Ovary (tissue), 3 donors: ENCODE data around the gene GRID1.

Experiments
- EP300 ChIP-seq: sonication (generic); formaldehyde crosslinking; IDR thresholded peaks from one replicate; pipeline ENCODE4 v1.6.1; 2017; ENCODE audit warnings: antibody characterized with exemption
- POLR2A ChIP-seq: fragments of 450-650 bp; IDR thresholded peaks from one replicate; pipeline ENCODE4 v1.6.1; 2017; ENCODE audit warnings: antibody characterized with exemption, mild to moderate bottlenecking, moderate library complexity
- TF ChIP-seq, protein P1 (sequence below), 3 donors: fragments of 450-650 bp in 2 of 3; fragments of 200-600 bp in 1 of 3; IDR thresholded peaks; one replicate each; pipeline versions ENCODE4 v1.5.1 to v1.8.0; 2016 to 2022; ENCODE audit warnings: antibody characterized with exemption in 3 of 3, mild to moderate bottlenecking in 1 of 3
- donor health status: DM: no; HTN: no; CAD: no.

DNA sequence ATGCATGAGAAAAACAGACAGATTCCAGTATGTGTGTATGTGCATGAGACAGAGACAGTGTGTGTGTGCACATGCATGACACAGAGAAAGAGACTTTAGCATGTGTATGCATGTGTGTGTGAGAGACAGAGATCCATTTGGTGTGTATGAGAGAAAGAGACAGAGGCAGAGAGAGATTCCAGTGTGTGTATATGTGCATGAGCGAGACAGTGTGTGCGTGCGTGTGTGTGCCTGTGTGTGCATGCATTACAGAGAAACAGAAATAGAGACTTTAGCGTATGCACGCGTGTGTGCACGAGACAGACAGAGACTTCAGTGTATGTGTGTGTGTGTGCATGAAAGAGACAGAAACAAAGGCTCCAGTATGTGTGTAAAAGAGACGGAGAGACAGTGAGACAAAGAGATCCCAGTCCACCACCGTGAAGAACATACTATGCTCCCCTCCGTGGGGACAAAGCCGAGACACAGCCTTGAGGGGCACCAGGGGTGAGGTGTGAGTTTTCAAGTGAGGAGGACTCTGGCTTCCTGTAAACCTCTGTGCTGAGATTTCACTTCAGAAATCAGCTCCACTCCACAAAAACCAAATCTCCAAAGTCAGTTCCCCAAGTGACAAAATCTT is 188.9 kb downstream of the GRID1 start:
- TF ChIP-seq, protein P1, sequence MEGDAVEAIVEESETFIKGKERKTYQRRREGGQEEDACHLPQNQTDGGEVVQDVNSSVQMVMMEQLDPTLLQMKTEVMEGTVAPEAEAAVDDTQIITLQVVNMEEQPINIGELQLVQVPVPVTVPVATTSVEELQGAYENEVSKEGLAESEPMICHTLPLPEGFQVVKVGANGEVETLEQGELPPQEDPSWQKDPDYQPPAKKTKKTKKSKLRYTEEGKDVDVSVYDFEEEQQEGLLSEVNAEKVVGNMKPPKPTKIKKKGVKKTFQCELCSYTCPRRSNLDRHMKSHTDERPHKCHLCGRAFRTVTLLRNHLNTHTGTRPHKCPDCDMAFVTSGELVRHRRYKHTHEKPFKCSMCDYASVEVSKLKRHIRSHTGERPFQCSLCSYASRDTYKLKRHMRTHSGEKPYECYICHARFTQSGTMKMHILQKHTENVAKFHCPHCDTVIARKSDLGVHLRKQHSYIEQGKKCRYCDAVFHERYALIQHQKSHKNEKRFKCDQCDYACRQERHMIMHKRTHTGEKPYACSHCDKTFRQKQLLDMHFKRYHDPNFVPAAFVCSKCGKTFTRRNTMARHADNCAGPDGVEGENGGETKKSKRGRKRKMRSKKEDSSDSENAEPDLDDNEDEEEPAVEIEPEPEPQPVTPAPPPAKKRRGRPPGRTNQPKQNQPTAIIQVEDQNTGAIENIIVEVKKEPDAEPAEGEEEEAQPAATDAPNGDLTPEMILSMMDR (IDR thresholded peaks at IDR 0.05) = no peak
- TF ChIP-seq POLR2A (no peak), EP300 (no peak)
